ENCODE data around the gene IRAK3.
A peak's percentile ranks its signal among the peaks of the same experiment; 100 is the strongest.

- TF ChIP-seq POLR2A (IDR thresholded peaks at IDR 0.05): peak in 1 of 2 donors; percentile 37
- TF ChIP-seq, protein P1, sequence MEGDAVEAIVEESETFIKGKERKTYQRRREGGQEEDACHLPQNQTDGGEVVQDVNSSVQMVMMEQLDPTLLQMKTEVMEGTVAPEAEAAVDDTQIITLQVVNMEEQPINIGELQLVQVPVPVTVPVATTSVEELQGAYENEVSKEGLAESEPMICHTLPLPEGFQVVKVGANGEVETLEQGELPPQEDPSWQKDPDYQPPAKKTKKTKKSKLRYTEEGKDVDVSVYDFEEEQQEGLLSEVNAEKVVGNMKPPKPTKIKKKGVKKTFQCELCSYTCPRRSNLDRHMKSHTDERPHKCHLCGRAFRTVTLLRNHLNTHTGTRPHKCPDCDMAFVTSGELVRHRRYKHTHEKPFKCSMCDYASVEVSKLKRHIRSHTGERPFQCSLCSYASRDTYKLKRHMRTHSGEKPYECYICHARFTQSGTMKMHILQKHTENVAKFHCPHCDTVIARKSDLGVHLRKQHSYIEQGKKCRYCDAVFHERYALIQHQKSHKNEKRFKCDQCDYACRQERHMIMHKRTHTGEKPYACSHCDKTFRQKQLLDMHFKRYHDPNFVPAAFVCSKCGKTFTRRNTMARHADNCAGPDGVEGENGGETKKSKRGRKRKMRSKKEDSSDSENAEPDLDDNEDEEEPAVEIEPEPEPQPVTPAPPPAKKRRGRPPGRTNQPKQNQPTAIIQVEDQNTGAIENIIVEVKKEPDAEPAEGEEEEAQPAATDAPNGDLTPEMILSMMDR (IDR thresholded peaks at IDR 0.05): no peak
- no peak for TF ChIP-seq EP300 (IDR thresholded peaks at IDR 0.05)
These were observed 113.2 kb downstream of the IRAK3 start, which contains the start of gene HELB for GRCh38 chr12:66301944-66302826.
